DMS 273 (cell line): Measurements from ENCODE around the gene KDM1A.
"Not testable (repeated sequence)": the region's sequence is repeated elsewhere in the genome, so short reads cannot be mapped to it uniquely, and the experiment has no call there.

Source experiments
- DNase-seq: peaks from one replicate; lab custom pipeline; 2025; ENCODE audit not compliant: unreplicated experiment; lab: John Stamatoyannopoulos, UW

KDM1A gene

GRCh38 chr1:23010025-23010424 lies 9.2 kb upstream of the KDM1A start:
- DNase-seq: not testable (repeated sequence)

GRCh38 chr1:23013657-23014056 lies 5.6 kb upstream of the KDM1A start:
- DNase-seq: peak; percentile 88

GRCh38 chr1:23018661-23019093 lies 591 bp upstream of the KDM1A start:
- DNase-seq: peak; percentile 68

GRCh38 chr1:23019863-23020625 lies 776 bp downstream of the KDM1A start:
- DNase-seq: peak; percentile 73

- DNase-seq: peak; percentile 50
These were observed 1.6 kb downstream of the KDM1A start for GRCh38 chr1:23020706-23021405.

GRCh38 chr1:23021834-23022233 lies 2.6 kb downstream of the KDM1A start:
- no peak for DNase-seq

GRCh38 chr1:23023174-23023845 lies 4.0 kb downstream of the KDM1A start:
- DNase-seq: no peak

- no peak for DNase-seq
These were observed 7.3 kb downstream of the KDM1A start for GRCh38 chr1:23026568-23026967.

- no peak for DNase-seq
These were observed 8.2 kb downstream of the KDM1A start for GRCh38 chr1:23027352-23027907.

- no peak for DNase-seq
These were observed 10.1 kb downstream of the KDM1A start for GRCh38 chr1:23029337-23029736.

GRCh38 chr1:23035823-23036452 lies 16.7 kb downstream of the KDM1A start:
- DNase-seq: no peak

GRCh38 chr1:23037081-23037740 lies 17.9 kb downstream of the KDM1A start:
- DNase-seq: no peak

- no peak for DNase-seq
These were observed 20.1 kb downstream of the KDM1A start for GRCh38 chr1:23039308-23039826.

GRCh38 chr1:23040509-23040908 lies 21.2 kb downstream of the KDM1A start:
- no peak for DNase-seq

GRCh38 chr1:23044035-23044434 lies 24.8 kb downstream of the KDM1A start:
- DNase-seq: no peak

GRCh38 chr1:23050201-23050600 lies 30.9 kb downstream of the KDM1A start:
- DNase-seq: no peak

GRCh38 chr1:23051290-23051909 lies 32.1 kb downstream of the KDM1A start:
- no peak for DNase-seq

- DNase-seq: no peak
These were observed 38.0 kb downstream of the KDM1A start for GRCh38 chr1:23057301-23057700.

GRCh38 chr1:23062271-23062670 lies 43.0 kb downstream of the KDM1A start:
- no peak for DNase-seq

- DNase-seq: no peak
These were observed 46.1 kb downstream of the KDM1A start for GRCh38 chr1:23065385-23065784.
